GM23248 (cell line): ENCODE measurements around the gene PPP2R5C.

Source experiments
- EZH2 ChIP-seq: fragments of 200-600 bp; sonication (generic); IDR thresholded peaks from 2 replicates; pipeline ENCODE4 v1.6.1; 2018; ENCODE audit warnings: antibody characterized with exemption, mild to moderate bottlenecking; ENCODE audit not compliant: insufficient read depth, poor library complexity, severe bottlenecking
- EZH2phosphoT487 ChIP-seq: fragments of 200-600 bp; sonication (generic); IDR thresholded peaks from 2 replicates; pipeline ENCODE4 v1.6.1; 2018; ENCODE audit warnings: antibody characterized with exemption, moderate library complexity, mild to moderate bottlenecking, low read depth; ENCODE audit not compliant: insufficient read depth

- TF ChIP-seq EZH2 (no peak), EZH2phosphoT487 (no peak)
These were observed 145.1 kb downstream of the PPP2R5C start for GRCh38 chr14:101906645-101907044.
